WI38 (cell line): Measurements from ENCODE around the gene EOLA1.
A peak's percentile ranks its signal among the peaks of the same experiment; 100 is the strongest.

Source experiments
- H3K4me3 ChIP-seq: 2 replicates; pipeline ENCODE4 v1.5.1; 2011; ENCODE audit warnings: low read depth, mild to moderate bottlenecking, control low read depth, low read length
- TF ChIP-seq, protein P1 (sequence below): IDR thresholded peaks from 2 replicates; pipeline ENCODE4 v1.5.1; 2012; ENCODE audit warnings: low read depth, mild to moderate bottlenecking, control low read depth, low read length

The EOLA1 gene

DNA sequence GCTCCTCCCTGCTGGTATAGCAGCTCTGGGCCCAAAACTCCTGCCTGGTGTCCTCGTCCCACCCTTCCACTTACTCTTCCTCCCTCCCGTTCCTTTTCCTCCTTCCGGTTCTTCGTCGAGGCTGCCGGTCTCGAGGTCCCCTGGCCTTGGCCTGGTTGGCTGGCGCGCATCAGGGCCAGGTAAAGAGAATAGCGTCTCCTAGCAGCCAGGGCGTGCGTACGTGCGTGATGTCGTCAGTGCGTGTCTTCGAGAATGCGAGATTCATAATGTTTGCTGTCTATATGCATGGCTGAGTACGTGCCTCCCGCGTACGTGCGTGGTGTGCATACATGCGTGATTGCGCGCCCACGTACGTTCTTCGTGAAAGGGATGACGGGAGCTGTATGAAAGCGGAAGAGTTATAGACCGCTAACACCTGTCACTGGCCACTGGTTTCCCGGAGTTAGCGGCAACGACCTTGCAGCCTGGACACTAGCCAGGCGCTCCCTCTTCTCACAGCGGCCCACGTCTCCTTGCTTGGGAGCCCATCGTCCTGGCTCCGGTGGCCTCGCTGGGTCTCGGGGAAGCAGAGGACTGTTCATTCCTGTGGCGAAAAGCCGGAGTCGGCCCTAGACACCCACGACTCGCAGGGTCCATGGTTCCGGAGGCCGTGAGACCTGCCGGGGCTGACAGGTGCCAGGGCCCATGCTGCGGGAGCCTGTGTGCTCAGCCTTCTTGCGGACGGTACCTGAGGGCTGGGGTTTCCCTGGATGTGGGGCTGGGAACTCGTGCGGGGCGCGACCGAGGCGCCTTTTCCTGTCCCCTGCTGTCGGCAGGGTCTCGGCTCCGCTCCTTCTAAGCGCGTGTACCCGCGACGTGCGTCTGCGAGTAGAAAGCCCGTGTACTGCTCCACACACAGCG is at the start of gene EOLA1:
TSS of gene EOLA1 (plus strand) at position 392 of the 900 bp plus-strand sequence. CDS start 4,619 bp downstream, outside the sequence.
- H3K4me3 ChIP-seq: peak within 1 kb of the TSS; percentile 76
- TF ChIP-seq, protein P1, sequence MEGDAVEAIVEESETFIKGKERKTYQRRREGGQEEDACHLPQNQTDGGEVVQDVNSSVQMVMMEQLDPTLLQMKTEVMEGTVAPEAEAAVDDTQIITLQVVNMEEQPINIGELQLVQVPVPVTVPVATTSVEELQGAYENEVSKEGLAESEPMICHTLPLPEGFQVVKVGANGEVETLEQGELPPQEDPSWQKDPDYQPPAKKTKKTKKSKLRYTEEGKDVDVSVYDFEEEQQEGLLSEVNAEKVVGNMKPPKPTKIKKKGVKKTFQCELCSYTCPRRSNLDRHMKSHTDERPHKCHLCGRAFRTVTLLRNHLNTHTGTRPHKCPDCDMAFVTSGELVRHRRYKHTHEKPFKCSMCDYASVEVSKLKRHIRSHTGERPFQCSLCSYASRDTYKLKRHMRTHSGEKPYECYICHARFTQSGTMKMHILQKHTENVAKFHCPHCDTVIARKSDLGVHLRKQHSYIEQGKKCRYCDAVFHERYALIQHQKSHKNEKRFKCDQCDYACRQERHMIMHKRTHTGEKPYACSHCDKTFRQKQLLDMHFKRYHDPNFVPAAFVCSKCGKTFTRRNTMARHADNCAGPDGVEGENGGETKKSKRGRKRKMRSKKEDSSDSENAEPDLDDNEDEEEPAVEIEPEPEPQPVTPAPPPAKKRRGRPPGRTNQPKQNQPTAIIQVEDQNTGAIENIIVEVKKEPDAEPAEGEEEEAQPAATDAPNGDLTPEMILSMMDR: no peak

DNA sequence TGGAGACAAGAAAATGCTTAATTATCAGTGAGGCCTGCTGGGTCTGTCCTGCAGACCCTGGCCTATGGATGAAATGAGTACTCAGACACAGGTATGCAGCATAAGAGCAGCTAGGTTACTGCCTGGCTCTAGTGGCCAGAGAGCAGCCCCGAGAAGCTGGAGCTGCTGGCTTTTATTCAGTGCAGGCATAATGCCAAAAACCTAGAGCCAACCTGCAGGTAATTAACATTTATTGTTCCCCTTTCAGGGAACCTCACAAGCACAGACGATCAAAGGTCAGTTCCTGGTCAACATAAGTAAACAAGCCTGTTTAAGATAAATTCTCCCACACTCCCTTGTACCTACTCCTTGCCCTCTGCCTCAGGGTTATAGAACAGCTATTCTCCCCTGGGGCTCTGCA is 49.0 kb upstream of the EOLA1 start:
- TF ChIP-seq, protein P1: no peak
- no peak overlapping the region for H3K4me3 ChIP-seq

DNA sequence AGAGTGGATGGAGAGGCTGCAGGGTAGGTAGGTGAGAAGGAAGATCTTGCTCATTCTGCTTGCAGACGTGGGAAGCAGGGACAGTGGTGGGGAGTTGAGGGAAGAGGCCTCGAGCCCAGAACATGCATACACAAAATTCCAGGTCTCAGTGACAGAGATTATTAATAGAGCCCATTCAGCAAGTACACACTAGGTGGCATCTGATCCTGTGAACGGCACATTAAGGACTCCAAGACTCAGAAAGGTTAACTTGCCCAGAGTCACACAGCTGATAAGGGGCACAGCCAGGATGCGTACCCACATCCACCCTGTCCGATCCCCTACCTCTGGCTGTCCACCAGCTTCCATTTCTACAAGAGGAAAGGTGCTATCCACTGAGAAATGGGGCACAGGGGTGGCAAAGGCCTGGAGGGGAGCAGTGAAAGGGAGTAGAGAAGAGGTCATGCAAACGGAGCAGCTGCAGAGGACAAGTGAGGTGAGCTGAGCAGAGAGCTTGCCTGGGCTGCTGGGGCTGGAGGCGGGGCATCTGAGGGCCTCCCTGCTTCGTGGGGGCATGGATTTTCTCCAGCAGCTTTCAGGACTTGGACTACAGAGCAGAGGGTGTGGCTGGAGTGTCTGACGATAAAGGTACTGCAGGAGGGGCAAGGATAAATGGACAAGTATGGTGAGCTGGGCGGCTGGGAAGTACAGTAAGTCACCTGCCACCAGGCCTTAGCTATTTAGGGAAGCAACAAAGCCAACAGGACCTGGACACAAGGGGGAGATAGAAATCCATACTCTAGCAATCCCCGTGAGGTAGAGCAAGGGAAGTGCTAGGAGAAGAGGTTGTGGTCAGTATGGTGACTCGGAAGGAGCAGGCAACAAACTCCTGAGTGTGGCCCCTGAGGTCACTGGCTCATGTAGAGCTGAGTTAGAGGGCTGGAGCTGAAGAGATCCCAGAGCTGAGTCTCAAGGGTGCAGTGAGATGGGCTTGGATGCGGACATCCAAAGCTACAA is 46.9 kb upstream of the EOLA1 start:
- TF ChIP-seq, protein P1: no peak
- H3K4me3 ChIP-seq: no peak overlapping the region

DNA sequence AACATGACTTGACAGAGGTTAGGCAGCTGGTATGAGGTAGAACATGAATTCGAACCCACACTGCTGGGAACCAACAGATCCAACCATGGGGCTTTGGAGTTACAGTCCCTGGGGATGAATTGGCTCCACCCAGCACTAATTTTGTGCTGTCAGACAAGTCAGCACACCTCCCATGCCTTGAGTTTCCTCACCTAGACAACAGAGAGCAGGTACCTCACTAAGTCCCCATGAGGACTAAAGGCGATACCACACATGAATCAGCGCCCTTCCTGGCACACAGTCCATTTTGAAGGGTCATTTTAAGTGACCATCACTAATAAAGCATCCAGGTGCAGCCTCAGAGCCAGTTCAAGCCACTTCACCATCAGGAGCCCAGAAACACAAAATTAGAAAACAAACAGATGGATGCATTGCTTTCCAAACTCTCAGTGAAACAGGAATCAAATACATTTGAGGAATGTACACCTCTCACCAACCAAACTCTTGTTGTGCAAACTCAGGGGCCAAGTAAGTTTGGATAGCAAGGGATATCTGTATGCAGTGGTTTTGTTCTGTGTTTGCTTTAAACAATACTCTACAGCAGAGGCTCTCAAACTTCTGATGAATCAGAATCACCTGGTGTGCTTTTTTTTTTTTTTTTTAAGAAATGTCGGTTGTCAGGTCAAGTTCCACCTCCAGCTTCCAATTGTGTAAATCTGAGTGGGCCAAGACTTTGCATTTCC is 45.8 kb upstream of the EOLA1 start:
- H3K4me3 ChIP-seq: no peak overlapping the region
- TF ChIP-seq, protein P1: no peak

DNA sequence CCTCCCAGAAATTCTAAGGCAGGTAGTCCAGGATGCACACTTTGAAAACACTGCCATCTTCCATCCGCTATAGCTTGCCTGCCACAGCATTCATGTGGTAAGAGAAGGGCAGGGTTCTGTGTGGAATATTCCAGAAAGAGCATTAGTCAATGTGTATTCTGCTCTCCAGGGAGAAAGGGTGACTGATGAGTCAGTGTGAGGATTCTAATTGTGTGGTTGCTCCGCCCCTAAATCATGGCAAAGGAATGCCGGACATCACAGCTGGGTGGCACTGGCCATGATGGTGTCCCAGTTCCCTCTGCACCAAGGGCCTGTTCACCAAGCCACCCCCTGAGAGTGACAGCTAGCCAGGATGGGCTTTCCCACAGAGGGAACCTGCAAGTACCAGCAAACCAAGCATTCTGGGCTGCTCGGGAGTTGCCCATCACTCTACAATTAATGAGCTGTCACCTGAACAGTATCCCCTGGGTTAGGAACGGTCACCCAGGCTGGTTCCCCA is 45.2 kb upstream of the EOLA1 start:
- H3K4me3 ChIP-seq: no peak overlapping the region
- TF ChIP-seq, protein P1: no peak

DNA sequence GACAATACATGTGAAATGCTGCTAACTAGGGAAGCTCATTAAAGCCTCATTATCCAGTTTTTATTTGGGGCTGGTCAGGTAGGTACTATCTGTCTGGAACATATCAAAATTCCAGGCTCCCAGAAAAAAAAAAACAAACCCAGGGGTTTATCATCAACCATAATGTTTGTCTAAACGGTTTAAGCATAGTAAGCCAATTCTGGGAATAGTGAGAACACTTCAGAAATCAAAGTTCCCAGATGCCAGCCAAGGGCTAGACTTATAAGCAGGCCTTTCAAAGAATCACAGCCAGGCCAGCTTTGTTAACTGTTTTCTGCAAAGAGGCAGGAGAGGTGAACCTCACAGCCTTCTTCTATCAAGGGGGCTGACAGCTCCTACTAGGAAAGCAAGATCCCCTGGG is 43.8 kb upstream of the EOLA1 start:
- H3K4me3 ChIP-seq: no peak overlapping the region
- TF ChIP-seq, protein P1: no peak
